Measurements from ENCODE around the gene ZFP69.
"Not testable (repeated sequence)": the region's sequence is repeated elsewhere in the genome, so short reads cannot be mapped to it uniquely, and the experiment has no call there.

The ZFP69 gene

DNA sequence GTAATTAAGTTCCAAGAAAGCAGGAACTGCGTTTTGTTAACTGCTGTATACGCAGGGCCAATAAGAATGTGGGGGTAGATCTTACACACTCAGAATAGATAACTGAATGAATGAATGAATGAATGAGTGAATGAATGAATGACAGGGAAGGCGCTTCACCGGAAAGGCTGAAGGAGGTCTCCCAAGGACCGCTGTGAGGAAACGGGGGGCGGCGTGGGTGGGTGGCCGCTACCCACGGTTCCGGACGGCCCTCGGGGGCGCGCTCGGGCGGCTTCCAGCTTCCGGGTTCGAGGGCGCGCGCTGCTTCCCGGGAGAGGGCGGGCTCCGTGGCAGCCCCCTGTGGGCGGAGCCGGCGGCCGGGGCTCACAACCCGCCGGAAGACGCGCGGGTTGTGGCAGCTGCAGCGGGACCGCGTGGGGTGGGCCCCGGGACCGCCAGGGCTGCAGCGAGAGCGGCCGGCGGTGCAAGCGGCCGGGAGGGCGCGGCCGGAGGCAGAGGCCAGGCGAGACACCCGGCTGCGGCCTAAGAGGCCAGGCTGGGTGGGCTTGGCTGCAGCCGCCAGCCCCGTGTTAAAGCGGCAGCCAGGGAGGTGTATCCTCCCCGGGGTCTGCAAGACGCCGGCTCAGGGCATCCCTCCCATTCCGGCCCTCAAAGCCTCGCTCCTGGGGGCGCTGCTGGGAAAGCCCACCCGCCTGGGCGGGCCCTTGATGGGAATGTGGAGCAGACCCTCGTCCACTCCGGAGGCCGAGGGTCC is at the start of gene ZFP69:
Gene ZFP69, plus strand, starts transcription at position 367 of the 754 bp plus-strand sequence. CDS start 2,072 bp downstream, outside the sequence.
- DNase-seq (ENCODE audit: low spot score): peak; percentile 53

DNA sequence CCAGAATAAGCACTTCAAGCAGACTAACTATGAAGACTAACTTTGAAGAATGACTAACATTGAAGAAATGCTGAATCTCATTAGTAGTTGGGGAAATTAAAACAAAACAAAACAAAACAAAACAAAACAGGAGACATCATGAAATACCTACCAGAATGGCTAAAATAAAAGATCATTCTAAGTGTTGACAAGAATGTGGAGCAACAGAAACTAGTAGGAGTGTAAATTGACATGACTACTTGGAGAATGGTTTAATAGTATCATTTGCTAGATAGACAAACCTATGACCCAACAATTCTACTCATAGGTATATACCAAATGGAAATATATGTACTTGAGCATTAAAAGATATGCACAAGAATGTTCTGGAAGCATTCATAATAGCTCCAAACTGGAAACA is 45.7 kb upstream of the ZFP69 start:
- DNase-seq (ENCODE audit: low spot score): no peak

DNA sequence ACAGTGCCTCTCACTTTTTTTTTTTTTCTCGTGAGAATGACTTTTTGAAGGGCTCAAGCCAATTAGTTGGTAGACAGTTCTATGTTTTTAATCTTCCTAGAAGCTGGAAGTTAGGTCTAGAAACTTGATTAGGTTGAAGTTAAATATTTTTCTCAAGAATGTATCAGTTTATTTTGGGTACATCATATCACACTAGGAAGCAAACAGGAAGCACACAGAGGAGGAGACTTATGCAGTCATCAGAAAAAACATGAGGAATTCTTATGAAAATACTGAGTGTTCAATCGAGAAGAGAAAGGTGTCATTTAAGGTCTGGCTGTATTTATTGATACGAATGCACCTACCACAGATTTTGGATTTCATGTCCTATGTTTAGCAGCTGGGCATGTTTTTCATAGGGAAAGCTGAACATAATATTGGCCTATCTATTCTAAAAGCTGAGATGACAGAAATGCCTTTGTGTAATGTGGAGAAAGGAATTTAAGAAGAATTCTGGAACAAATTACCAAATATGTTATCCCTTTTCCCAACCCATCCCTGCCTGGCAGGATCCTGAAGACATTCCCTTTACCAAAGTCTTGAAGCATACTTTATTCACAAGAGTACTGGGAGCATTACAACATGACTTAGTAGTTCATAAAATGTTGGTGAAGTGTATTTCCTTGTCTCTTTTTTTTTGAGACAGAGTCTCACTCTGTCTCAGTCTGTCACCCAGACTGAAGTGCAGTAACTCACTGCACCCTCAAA is 44.3 kb upstream of the ZFP69 start:
- no peak for DNase-seq (ENCODE audit: low spot score)

DNA sequence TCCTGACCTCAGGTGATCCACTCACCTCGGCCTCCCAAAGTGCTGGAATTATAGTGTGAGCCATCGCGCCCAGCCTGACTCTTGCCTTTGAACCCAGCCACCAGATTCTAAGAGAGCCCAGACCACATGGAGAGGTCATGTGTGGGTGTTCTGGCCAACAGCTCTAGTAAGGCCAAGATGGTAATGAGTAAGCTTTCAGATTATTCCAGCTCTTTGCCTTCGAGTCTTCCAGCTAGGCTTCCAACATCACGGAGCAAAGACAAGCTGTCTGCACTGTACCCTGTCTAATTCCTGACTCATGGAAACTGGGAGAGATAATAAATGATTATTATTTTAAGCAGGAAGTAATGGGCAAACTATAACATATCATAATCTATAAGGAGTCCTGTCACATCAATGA is 41.6 kb upstream of the ZFP69 start:
- DNase-seq (ENCODE audit: low spot score): peak; percentile 29

DNA sequence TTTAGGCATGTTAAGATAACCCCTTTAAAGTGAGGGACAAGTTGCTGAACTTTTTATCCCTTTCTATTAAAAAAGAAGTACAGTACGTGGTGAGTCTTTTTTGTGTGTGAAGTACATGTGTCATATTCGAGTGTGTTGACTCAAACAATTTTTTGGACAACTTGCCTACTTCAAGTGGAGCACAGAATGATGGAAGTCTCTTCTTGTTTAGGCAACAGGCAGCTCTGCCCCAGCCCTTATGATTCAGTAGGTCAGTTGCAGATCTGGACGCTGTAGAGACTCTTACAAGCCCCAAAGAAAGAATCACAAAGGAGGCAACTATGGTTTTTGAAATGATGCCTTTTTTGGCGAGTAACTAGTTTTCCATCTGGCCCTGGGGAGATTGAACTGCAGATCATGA is 41.2 kb upstream of the ZFP69 start:
- DNase-seq (ENCODE audit: low spot score): no peak

DNA sequence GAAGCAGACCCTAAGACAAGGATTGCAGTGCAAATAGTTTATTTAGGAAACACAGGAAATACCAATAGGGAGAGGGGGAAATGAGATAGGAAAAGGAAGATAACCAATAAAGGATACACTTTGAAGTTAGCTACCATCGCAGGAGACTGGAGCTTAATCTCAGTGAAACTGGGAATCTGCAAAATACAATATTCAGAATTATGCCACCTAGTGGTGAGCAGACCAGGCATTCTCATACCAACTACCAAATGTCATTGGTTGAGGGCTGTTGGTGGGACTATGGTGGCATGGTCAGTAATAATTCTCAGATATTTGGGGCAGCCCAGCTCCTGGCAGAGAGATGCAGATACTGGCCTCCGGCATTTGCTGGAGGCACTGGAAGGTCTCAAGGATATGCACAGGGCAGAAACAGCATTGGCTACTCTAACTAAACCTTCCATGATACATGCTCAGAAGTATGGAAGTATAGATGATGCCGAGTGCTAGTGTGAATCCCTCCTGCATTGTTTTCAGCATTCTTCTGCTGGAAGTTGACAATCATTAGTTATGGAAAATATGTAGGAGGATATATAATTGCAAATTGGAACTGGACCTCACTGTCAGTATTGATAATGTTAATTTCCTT is 38.6 kb upstream of the ZFP69 start:
- DNase-seq (ENCODE audit: low spot score): peak; percentile 4

DNA sequence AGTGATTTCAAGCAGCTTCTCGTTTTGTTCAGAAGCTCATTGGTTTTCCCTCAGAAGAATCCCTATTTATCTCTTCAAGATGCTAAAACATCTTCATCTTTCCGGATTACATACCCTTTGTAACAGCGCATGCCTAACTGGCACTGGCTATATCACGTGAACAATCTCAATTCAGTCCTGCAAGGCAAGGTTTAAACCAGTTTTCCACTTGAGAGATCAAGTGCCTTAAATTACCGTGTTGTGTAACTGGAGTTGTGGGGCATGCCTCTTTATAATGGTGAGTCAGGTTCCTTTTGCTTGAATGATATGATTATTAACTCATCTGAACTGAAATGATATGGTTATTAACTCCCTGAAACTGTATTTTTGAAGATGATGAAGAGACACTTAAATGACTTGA is 37.8 kb upstream of the ZFP69 start:
- DNase-seq (ENCODE audit: low spot score): peak; percentile 47

DNA sequence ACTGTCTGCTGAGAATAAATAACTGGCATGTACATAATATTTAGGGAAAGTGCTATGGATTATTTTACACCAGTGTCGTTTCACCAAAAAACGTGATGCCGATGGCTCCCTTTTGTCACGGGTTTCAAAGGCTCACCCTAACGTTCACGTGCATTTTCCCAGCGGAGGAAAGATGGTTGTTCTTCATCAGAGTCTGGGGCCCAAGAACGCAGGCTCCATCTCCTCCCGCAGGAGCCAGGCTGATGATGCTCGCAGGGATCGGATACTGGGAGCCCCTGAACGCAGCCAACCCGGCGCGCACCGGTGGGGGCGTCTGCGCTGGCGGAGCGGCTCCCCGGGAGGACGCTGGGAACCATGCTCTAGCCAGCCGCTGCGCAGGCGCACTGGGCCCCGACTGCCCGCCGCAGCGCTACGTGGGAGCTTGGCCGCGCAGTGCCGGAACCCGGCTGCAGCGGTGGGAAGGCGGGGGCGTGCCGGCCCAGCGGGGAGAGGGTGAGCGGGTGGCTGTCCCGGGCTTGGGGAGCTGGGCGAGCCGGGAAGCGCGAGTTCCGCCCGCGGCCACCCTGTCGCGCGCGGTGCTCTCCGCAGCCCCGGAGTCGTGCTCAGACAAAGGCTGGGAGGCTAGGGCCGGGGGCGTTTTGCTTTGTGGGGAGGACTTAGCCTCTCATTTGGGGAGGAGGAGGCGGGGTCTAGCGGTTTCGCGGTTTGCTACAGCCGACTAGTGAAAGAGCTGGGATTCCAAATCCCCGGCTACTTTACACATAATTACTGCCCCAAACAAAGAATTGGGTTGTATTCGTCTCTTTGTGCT is 27.2 kb upstream of the ZFP69 start, which contains the start of gene ZFP69B:
Gene ZFP69B, plus strand, starts transcription at position 793 of the 811 bp plus-strand sequence. CDS start 486 bp downstream, outside the sequence.
- peak; percentile 91 for DNase-seq (ENCODE audit: low spot score)

DNA sequence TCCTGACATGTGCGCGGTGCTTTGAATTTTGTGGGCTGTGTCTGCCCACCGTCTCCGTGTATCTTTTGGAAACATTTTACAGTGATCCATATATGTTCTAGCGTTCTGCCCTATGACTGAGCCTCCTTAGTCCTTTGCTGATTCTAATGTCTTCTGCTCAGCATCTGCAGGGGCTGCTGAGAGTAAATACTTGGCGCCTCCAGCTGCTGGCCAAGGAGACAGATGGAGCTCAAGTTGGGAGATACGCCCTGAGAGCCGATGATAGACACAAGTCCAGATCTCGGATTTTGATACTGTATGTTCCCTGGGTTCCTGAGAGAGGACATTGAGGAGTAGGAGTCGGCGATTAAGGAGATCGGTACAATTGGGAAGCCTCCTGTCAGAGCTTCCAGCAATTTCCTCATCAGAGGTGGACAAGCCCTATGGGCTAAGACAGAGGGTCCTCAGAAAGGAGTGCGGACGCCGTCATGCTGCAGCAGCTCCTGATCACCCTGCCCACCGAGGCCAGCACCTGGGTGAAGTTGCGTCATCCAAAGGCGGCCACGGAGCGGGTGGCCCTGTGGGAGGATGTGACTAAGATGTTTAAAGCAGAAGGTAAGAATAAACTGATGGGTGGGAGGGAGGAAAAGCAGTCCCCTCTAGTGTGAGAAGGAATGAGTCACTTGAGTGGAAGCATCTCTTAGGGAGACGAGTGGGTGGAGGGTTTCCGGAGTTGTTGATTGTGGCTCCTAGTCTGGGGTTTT is 26.4 kb upstream of the ZFP69 start:
- peak; percentile 64 for DNase-seq (ENCODE audit: low spot score)

DNA sequence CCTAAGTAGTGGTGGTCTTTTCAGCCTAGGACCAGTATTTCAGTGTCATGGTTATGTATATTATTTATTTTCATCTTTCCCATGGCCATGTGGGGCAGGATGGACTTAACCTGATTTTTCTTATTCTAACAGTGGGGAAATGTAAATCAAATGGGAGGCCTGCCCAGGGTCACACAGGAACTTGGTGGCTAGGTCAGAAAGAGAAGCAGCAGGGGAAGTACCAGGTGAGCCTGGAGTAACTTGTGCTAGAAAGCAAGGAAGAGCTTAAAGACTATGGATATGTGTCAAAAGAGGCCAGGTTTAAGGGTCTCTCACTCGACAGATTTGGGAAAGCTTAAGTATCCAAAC is 25.9 kb upstream of the ZFP69 start:
- no peak for DNase-seq (ENCODE audit: low spot score)

DNA sequence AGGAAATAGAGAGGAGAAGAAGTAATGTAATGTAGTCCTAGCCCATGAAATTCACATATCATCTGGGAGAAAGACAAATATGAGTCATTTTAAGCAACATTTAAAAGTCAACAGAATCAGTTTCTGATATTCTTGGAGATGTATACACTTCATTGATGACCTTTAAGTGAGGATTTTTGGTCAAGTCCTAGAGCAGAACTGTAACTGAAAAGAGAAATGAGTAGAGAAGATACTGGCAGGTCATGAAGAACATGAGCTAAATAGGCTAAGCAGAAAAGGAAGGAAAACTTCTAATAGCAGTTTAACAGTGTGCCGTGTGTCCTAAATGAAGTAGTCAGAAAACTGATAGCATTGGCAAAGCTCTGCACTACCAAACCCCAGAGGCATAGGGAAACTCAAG is 22.2 kb upstream of the ZFP69 start:
- no peak for DNase-seq (ENCODE audit: low spot score)

DNA sequence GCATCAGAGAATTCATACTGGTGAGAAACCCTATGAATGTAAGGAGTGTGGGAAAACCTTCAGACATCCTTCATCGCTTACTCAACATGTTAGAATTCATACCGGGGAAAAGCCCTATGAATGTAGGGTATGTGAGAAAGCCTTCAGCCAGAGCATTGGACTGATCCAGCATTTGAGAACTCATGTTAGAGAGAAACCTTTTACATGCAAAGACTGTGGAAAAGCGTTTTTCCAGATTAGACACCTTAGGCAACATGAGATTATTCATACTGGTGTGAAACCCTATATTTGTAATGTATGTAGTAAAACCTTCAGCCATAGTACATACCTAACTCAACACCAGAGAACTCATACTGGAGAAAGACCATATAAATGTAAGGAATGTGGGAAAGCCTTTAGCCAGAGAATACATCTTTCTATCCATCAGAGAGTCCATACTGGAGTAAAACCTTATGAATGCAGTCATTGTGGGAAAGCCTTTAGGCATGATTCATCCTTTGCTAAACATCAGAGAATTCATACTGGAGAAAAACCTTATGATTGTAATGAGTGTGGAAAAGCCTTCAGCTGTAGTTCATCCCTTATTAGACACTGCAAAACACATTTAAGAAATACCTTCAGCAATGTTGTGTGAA is 14.0 kb upstream of the ZFP69 start:
- DNase-seq (ENCODE audit: low spot score): no peak

DNA sequence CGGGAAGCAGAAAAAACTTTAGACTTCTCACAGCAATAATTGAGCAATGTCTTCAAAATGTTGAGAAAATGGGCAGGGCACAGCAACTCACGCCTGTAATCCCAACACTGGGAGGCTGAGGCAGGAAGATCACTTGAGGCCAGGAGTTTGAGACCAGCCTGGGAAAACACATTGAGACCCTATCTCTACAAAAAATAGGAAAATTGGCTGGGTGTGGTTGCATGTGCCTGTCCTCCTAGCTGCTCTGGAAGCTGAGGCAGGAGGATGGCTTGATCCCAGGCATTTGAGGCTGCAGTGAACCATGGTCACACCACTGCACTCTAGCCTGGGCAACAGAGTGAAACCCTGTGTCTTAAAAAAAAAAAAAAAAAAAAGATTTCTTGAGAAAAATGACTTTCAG is 7.8 kb upstream of the ZFP69 start:
- no peak for DNase-seq (ENCODE audit: low spot score)

DNA sequence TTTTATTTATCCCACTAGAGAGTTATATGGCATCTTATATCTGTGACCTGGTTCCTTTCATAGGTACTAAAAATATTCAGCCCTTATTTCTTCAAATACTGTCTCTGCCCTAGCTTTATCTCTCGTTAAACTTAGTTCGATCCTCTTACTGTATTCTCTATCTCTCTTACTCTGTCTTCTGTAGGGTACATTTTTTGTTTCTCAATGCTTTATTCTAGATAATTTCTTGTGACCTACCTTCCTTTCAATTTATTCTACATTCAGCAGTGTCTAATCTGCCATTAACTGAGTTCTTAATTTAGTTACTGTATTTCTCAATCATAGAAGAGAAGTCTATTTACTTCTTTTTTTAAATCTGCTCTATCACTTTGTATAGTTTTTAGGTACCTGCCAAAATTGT is 1.8 kb upstream of the ZFP69 start:
- no peak for DNase-seq (ENCODE audit: low spot score)

DNA sequence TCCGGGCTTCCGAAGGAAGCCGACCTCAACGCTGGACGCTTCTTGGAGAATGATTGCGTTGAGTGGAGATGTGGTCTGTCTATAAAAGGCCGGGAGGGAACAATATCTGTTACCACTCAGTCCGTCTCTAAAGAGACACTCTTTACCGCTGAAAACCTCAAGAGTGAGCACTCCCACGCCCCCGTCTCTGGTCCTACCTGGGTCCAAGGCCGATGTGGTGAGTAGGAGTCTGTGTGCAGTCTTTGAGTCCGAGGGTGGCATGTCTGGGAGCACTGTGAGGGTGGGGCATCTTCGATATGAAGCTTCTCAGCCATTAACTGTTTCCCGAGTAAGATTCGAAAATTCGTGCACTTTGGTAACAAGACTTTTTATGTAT is 576 bp downstream of the ZFP69 start:
- peak; percentile 7 for DNase-seq (ENCODE audit: low spot score)

DNA sequence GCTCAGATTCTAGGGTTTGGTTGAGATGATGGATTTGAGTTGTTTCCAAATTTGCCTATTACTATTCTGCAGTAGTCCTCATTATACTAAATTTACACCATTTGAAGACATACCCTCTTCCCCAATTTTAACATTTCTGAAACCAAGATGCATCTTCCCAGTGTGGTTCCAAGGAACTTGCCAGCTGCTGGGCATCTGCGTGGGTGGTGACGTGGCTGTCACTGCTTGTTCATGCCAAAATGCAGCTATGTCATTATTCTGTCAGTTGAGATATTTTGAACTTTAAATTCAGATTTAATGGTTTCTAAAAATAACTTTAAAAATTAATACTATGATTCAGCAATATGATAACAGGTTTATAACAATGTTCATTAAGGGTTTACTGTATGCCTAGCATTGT is 1.2 kb downstream of the ZFP69 start:
- no peak for DNase-seq (ENCODE audit: low spot score)

DNA sequence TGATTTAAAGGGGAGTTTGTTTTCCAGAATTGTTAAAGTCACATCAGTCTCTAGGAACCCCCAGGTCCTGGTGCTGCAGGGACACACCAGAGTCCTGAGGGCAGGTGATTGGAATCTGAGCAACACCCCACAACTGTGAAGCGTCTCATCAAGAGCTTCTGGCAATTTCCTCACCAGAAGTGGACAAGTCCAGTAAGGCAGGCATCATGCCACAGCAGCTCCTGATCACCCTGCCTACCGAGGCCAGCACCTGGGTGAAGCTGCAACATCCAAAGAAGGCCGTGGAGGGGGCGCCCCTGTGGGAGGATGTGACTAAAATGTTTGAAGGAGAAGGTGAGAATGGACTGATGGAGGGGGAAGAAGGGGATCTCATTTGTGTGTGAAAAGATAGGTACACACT is 2.1 kb downstream of the ZFP69 start:
- DNase-seq (ENCODE audit: low spot score): no peak

DNA sequence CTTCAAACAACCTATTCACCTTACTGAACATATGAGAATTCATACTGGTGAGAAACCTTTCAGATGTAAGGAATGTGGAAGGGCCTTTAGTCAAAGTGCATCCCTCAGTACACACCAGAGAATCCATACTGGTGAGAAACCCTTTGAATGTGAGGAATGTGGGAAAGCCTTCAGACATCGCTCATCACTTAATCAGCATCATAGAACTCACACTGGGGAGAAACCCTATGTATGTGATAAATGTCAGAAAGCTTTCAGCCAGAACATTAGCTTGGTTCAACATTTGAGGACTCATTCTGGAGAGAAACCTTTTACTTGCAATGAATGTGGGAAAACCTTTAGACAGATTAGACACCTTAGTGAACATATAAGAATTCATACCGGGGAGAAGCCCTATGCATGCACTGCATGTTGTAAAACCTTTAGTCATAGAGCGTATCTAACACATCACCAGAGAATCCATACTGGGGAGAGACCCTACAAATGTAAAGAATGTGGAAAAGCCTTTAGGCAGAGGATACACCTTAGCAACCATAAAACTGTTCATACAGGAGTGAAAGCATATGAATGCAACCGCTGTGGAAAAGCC is 18.3 kb downstream of the ZFP69 start:
- no peak for DNase-seq (ENCODE audit: low spot score)

DNA sequence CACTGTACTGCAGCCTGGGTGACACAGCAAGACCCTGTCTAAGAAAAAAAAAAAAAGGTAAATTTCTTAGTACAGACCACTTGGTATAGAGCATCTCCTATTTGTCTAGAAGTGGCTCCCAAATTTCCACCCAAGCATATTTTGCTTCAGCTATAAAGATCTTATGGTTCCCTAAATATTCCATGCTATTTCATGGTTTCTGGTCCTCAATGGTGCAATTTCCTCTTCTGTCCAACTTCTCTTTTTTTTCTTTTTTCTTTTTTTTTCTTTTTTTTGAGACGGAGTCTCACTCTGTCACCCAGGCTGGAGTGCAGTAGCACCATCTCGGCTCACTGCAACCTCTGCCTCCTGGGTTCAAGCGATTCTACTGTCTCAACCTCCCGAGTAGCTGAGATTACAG is 25.6 kb downstream of the ZFP69 start:
- not testable (repeated sequence) for DNase-seq (ENCODE audit: low spot score)

DNA sequence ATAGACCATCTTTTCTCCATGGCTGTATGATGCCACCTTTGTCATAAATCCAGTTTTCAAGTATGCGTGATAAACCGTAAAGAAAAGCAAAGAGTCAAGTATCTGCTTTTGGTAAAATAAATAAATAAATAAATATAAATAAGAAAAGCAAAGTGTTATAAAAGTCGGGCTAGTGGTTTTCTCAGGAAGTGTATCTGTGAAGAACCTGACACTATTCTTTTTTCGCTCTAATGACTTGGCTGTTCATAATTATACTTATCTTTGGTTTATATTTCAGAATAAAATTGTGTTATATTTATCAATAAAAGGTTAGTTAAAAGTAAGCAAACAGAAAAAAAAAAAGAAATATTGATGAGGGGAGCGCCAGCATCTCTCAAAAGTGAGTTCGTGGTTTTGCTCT is 30.9 kb downstream of the ZFP69 start:
- no peak for DNase-seq (ENCODE audit: low spot score)

Measured in kidney tubule cell (primary cell).